GM12878 (cell line): ENCODE measurements around the gene RAD51B. TPM values are rescaled to one million over a fixed set of nuclear protein-coding genes. Genes with fewer than 3 reads are reported as not detected.

Experiments used
- ATAC-seq: fragments of 200-7000 bp; cut with Tn5 transposase; 3 replicates; pipeline ENCODE4 v1.9.1; 2020; ENCODE audit warnings: mild to moderate bottlenecking, moderate library complexity
- BruUV-seq: library from RNA; stranded (reverse); fragments of 400-500 nt; replicated peaks from 2 replicates; lab custom pipeline; 2021; lab: Mats Ljungman, UMichigan
- CTCF ChIA-PET: fragments of 300-600 bp; sonication (Branson Sonifier 250); formaldehyde crosslinking; extraction: SDS; loops from one replicate; lab custom pipeline; 2021; ENCODE audit warnings: inconsistent platforms; lab: Yijun Ruan, JAX
- POLR2A ChIA-PET: fragments of 350-600 bp; formaldehyde crosslinking; extraction: SDS; loops from one replicate; lab custom pipeline; 2021; ENCODE audit warnings: inconsistent platforms; lab: Charles Lee
- RAD21 ChIA-PET: fragments of 300-600 bp; sonication (Branson Sonifier 250); formaldehyde crosslinking; loops from one replicate; lab custom pipeline; 2023; ENCODE audit warnings: antibody characterized with exemption; ENCODE audit not compliant: unreplicated experiment; lab: Charles Lee
- SMC1A ChIA-PET: fragments of 300-600 bp; sonication (Branson Sonifier 250); formaldehyde crosslinking; loops from one replicate; lab custom pipeline; 2023; ENCODE audit not compliant: unreplicated experiment, uncharacterized antibody; lab: Charles Lee
- DNase-seq: peaks from one replicate; pipeline ENCODE4 v3.0.0-alpha.2; 2011; ENCODE audit warnings: low read depth, low spot score
- FAIRE-seq: peaks from 3 replicates; lab custom pipeline; 2011; peaks lifted over from hg19 to GRCh38; lab: Jason Lieb, UNC
- H2AFZ ChIP-seq: 2 replicates; pipeline ENCODE4 v1.6.0; 2011; ENCODE audit warnings: low read depth, low read length, control low read depth; ENCODE audit not compliant: control insufficient read depth
- H3K27ac ChIP-seq: 2 replicates; pipeline ENCODE4 v1.5.1; 2011; ENCODE audit warnings: control low read depth; ENCODE audit not compliant: control insufficient read depth, insufficient read depth
- H3K27me3 ChIP-seq, 2 experiments: replicated peaks in 1 of 2; 2 replicates each; pipeline versions ENCODE4 v1.6.0 to v1.6.1; 2011; ENCODE audit warnings: low read length in 1 of 2; ENCODE audit not compliant: control insufficient read depth in 2 of 2, insufficient read depth in 2 of 2
- H3K36me3 ChIP-seq, 2 experiments: 2 replicates each; pipeline ENCODE4 v1.5.1; 2011; ENCODE audit warnings: low read length in 1 of 2; ENCODE audit not compliant: control insufficient read depth in 2 of 2, insufficient read depth in 2 of 2
- H3K4me1 ChIP-seq: 2 replicates; pipeline ENCODE4 v1.6.1; 2011; ENCODE audit warnings: mild to moderate bottlenecking, low read length, moderate library complexity, mixed read lengths; ENCODE audit not compliant: control insufficient read depth, insufficient read depth
- H3K4me2 ChIP-seq: 2 replicates; pipeline ENCODE4 v1.6.0; 2011; ENCODE audit warnings: control low read depth; ENCODE audit not compliant: control insufficient read depth, insufficient read depth
- H3K4me3 ChIP-seq: fragments of 200-600 bp; sonication (generic); 2 replicates; pipeline ENCODE4 v1.5.1; 2016
- H3K79me2 ChIP-seq: 2 replicates; pipeline ENCODE4 v1.6.0; 2011; ENCODE audit warnings: low read length; ENCODE audit not compliant: control insufficient read depth, insufficient read depth
- H3K9ac ChIP-seq: 2 replicates; pipeline ENCODE4 v1.8.0; 2011; ENCODE audit warnings: low read length, control low read depth, mixed read lengths; ENCODE audit not compliant: control insufficient read depth, insufficient read depth
- H3K9me3 ChIP-seq: replicated peaks from 3 replicates; pipeline ENCODE4 v1.5.1; 2011; ENCODE audit warnings: mild to moderate bottlenecking, low read length; ENCODE audit not compliant: control insufficient read depth, insufficient read depth
- H4K20me1 ChIP-seq: 2 replicates; pipeline ENCODE4 v1.6.0; 2011; ENCODE audit not compliant: control insufficient read depth, insufficient read depth
- ETV6 ChIP-seq, 2 experiments: fragments of 450-650 bp in 1 of 2; IDR thresholded peaks in 1 of 2; conservative IDR thresholded peaks in 1 of 2; 2 replicates each; pipeline ENCODE4 v1.6.1; 2014; ENCODE audit warnings: antibody characterized with exemption in 1 of 2, borderline replicate concordance in 1 of 2, low read depth in 1 of 2, mild to moderate bottlenecking in 1 of 2, moderate library complexity in 1 of 2
- EZH2 ChIP-seq: IDR thresholded peaks from 2 replicates; pipeline ENCODE4 v1.6.1; 2012; ENCODE audit warnings: low read depth, mild to moderate bottlenecking, control low read depth, inconsistent platforms, low read length, borderline replicate concordance; ENCODE audit not compliant: control insufficient read depth
- FOXK2 ChIP-seq: fragments of 450-650 bp; IDR thresholded peaks from 2 replicates; pipeline ENCODE4 v1.6.1; 2017; ENCODE audit warnings: mild to moderate bottlenecking, moderate library complexity
- WGBS: methylation state at CpG from one replicate; pipeline ENCODE4 v1.1.6; 2016; ENCODE audit warnings: low lambda C conversion rate; ENCODE audit not compliant: insufficient replicate concordance, insufficient coverage; ENCODE audit errors: missing lambda C conversion rate; 5-methylcytosine and 5-hydroxymethylcytosine counted together
- in situ Hi-C: fragments of 300-500 bp; cut with MboI; formaldehyde crosslinking; loops from 9 replicates; pipeline ENCODE4 v1.14.3; 2018; ENCODE audit warnings: mixed read lengths
- intact Hi-C: fragments of 100-400 bp; cut with micrococcal nuclease; formaldehyde crosslinking; loops from one replicate; pipeline ENCODE4 v1.14.2; 2022; ENCODE audit not compliant: unreplicated experiment
- polyA plus RNA-seq, 11 experiments: library from polyadenylated mRNA; depleted of rRNA in 4 of 11; unstranded in 6 of 11; stranded (reverse) in 5 of 11; fragments of >200 nt; fragmentation: Nextera tagmentation in 4 of 11; fragmentation: Illumina TruSeq in 1 of 11; extraction: Ambion mirVana in 4 of 11; extraction: Trizol in 1 of 11; gene quantifications; 1 replicate in 1 of 11; 2 replicates in 10 of 11; pipeline versions ENCODE4 v1.2.1 to v1.2.3, GENCODE V29; 2011 to 2016; ENCODE audit warnings: inconsistent platforms in 2 of 11, missing spikeins in 2 of 11, low read depth in 1 of 11
- total RNA-seq, 4 experiments: library from RNA; depleted of rRNA in 3 of 4; stranded (reverse); fragments of >200 nt in 3 of 4; fragmentation: Illumina TruSeq in 1 of 4; extraction: Trizol in 1 of 4; gene quantifications; 2 replicates each; pipeline versions ENCODE4 v1.2.1 to v1.2.3, GENCODE V29; 2013 to 2021

The RAD51B gene
- total and polyA plus RNA-seq, 10 of the 15 experiments (the other 5 are each of a cell fraction or from before 2014, with no cell fraction given), result 9.8 to 26.8 (median 21.3) TPM

DNA sequence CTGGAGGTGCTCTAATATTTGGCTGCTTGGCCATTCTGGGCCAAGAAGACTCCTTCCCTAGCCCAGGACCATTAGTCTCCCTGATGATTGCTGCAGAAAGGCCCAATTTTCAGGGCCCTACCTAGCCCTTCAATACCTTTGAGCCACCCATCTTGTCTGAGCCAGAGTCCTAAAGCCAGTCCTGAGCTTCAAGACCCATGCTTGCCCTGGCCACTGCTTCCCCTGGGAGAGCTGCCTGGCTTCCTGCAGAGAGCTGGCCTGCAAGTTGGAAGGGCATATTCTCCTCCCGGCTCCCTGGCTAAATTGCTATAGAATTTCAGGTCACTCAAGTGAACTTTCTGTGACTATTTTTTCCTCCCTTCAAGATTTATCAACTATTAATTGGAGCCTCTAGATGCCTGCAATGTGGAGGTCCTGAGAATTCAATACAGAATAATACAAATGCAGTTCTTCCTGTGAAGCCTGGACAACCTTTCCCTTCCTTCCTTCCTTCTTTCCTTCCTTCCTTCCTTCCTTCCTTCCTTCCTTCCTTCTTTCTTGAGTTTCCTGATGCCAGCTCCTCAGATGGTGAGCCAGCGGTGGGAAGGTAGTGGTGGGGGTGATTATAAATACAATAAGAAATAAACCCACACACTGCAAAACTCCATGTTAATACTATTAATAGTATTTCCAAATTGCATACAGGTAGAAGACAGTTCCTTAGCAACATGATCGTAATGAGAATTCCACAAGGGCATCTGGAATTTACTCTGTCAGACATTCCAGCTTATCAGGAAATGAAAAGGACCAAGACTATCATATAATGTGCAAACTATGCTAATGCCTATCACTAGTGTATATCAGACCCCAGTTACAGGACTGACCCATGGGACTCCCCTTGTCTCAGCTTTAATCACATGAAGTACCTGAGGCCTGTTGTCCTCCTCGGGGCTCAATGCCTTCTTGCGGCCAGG is 865.2 kb downstream of the RAD51B start:
- Histone ChIP-seq H3K4me1 (peaks cover 48% of the 10 kb centered on the region), H3K36me3 (no peaks in the 10 kb centered on the region), H3K27ac (peak overlapping the region; percentile 67), H3K27me3 (no peaks in the 10 kb centered on the region), H3K79me2 (no peaks in the 10 kb centered on the region), H3K9me3 (no peaks in the 10 kb centered on the region), H4K20me1 (no peaks in the 10 kb centered on the region), H3K4me3 (no peak overlapping the region; the same call in 1 of the 2 replicates), H3K9ac (no peak overlapping the region; the same call in 1 of the 2 replicates), H2AFZ (peak overlapping the region; percentile 24), H3K4me2 (peak overlapping the region; percentile 49)
- DNase-seq (no peak), ATAC-seq (no peak), FAIRE-seq (no peak)
- ChIA-PET SMC1A (interaction anchor here (0.7 to 5.1 kb wide), 29 partner anchors 10 to 470 kb away, joined by 3 to 34 read pairs (median 4); partner anchors contain the start of gene ZFP36L1), RAD21 (interaction anchor here (1.0 to 3.5 kb wide), 22 partner anchors 10 to 433 kb away, joined by 3 to 23 read pairs (median 4); partner anchors contain the start of gene ZFP36L1), CTCF (interaction anchor here (1.0 to 2.3 kb wide), 6 partner anchors 10 to 740 kb away, joined by 3 to 5 read pairs (median 3); no protein-coding TSS in a partner anchor), POLR2A (interaction anchor here (1.0 to 1.7 kb wide), 8 partner anchors 9 to 387 kb away, joined by 3 to 6 read pairs (median 3); no protein-coding TSS in a partner anchor)
- TF ChIP-seq ETV6 (conservative IDR thresholded peaks at IDR 0.05 in 1 of 2, IDR thresholded peaks at IDR 0.05 in 1 of 2; ENCODE audit: borderline replicate concordance in 1 of 2, low read depth in 1 of 2) (peak in 1 of 2 experiments; percentile 71; a peak in 1 of 4 replicates), EZH2 (no peak), FOXK2 (no peak)
- WGBS, result 44% methylated on average over 5 of the region's 5 CpGs
- in situ Hi-C loops (loop anchor here (10.0 kb wide), 1 partner anchor 430 kb away; no protein-coding TSS in a partner anchor), intact Hi-C loops (loop anchor here (1.0 to 10.0 kb wide), 5 partner anchors 21 to 400 kb away; no protein-coding TSS in a partner anchor)
- BruUV-seq, result TSS peak; percentile 70
